Left ventricle myocardium inferior (tissue), 1 donor: ENCODE data around the gene EFHC1. TPM values are rescaled to one million over a fixed set of nuclear protein-coding genes. Genes with fewer than 3 reads are reported as not detected.

Source experiments
- DNase-seq: peaks from one replicate; pipeline ENCODE4 v3.0.0-alpha.2; 2020
- H3K27ac ChIP-seq: fragments of 200-600 bp; replicated peaks from 2 replicates; pipeline ENCODE4 v1.8.0; 2021
- H3K27me3 ChIP-seq: fragments of 200-600 bp; 2 replicates; pipeline ENCODE4 v1.8.0; 2021; ENCODE audit warnings: low read depth
- H3K36me3 ChIP-seq: fragments of 200-600 bp; 2 replicates; pipeline ENCODE4 v1.8.0; 2021
- H3K4me1 ChIP-seq: fragments of 200-600 bp; 2 replicates; pipeline ENCODE4 v1.8.0; 2021
- H3K4me3 ChIP-seq: fragments of 200-600 bp; 2 replicates; pipeline ENCODE4 v1.8.0; 2021; ENCODE audit warnings: mild to moderate bottlenecking, moderate library complexity
- H3K9me3 ChIP-seq: fragments of 200-600 bp; replicated peaks from 2 replicates; pipeline ENCODE4 v1.8.0; 2021
- CTCF ChIP-seq: fragments of 200-600 bp; IDR thresholded peaks from 2 replicates; pipeline ENCODE4 v1.8.0; 2021; ENCODE audit warnings: antibody characterized with exemption, mild to moderate bottlenecking, borderline replicate concordance
- intact Hi-C: fragments of 100-400 bp; cut with micrococcal nuclease; formaldehyde crosslinking; loops from one replicate; pipeline ENCODE4 v1.11.0; 2022
- total RNA-seq: library from RNA; stranded (reverse); fragmentation: NEBNext Ultra II Directional; extraction: Animal tissue kit (Norgen Biotek cat#: 25700); gene quantifications from one replicate; pipeline ENCODE4 v1.2.1, GENCODE V29; 2021
- donor health status: DM: no; HTN: yes; CAD: no; lungs with severe emphysema.

EFHC1 gene
- total RNA-seq, 1 donor from 2014 or later: 5.7 TPM

- intact Hi-C loops: no loop called here
- H3K36me3 ChIP-seq: peaks cover 36% of the 10 kb centered on the region
- peaks cover 24% of the 10 kb centered on the region for H3K4me1 ChIP-seq
- no peaks in the 10 kb centered on the region for H3K9me3 ChIP-seq
- no peak overlapping the region for H3K27ac ChIP-seq
- DNase-seq: no peak
- H3K4me3 ChIP-seq: no peak overlapping the region
- TF ChIP-seq CTCF: no peak
- no peaks in the 10 kb centered on the region for H3K27me3 ChIP-seq
Observed at GRCh38 chr6:52532457-52532856, 112.3 kb downstream of the EFHC1 start.

GRCh38 chr6:52533491-52533890, 113.3 kb downstream of the EFHC1 start:
- no peaks in the 10 kb centered on the region for H3K27me3 ChIP-seq
- peaks cover 35% of the 10 kb centered on the region for H3K4me1 ChIP-seq
- H3K4me3 ChIP-seq: no peak overlapping the region
- no peak overlapping the region for H3K27ac ChIP-seq
- peaks cover 36% of the 10 kb centered on the region for H3K36me3 ChIP-seq
- no peak for TF ChIP-seq CTCF
- H3K9me3 ChIP-seq: no peaks in the 10 kb centered on the region
- DNase-seq: no peak
- intact Hi-C loops: no loop called here

GRCh38 chr6:52534363-52534762, 114.2 kb downstream of the EFHC1 start:
- DNase-seq: no peak
- H3K9me3 ChIP-seq: no peaks in the 10 kb centered on the region
- no peak for TF ChIP-seq CTCF
- no peaks in the 10 kb centered on the region for H3K27me3 ChIP-seq
- intact Hi-C loops: no loop called here
- no peak overlapping the region for H3K4me3 ChIP-seq
- no peak overlapping the region for H3K27ac ChIP-seq
- H3K4me1 ChIP-seq: peaks cover 43% of the 10 kb centered on the region
- peaks cover 33% of the 10 kb centered on the region for H3K36me3 ChIP-seq

- Histone ChIP-seq H3K27ac (no peak overlapping the region), H3K9me3 (no peaks in the 10 kb centered on the region), H3K4me1 (peaks cover 49% of the 10 kb centered on the region), H3K4me3 (no peak overlapping the region), H3K36me3 (peaks cover 30% of the 10 kb centered on the region), H3K27me3 (no peaks in the 10 kb centered on the region)
- no peak for TF ChIP-seq CTCF
- DNase-seq: no peak
- intact Hi-C loops: no loop called here
Observed at GRCh38 chr6:52534966-52535390, 114.8 kb downstream of the EFHC1 start.

GRCh38 chr6:52535711-52536423, 115.7 kb downstream of the EFHC1 start:
- H3K27ac ChIP-seq: no peak overlapping the region
- no peaks in the 10 kb centered on the region for H3K27me3 ChIP-seq
- no peak for DNase-seq
- no peaks in the 10 kb centered on the region for H3K9me3 ChIP-seq
- TF ChIP-seq CTCF: no peak
- no peak overlapping the region for H3K4me3 ChIP-seq
- intact Hi-C loops: no loop called here
- H3K36me3 ChIP-seq: peaks cover 26% of the 10 kb centered on the region
- H3K4me1 ChIP-seq: peaks cover 58% of the 10 kb centered on the region
